GM23338 (cell line): ENCODE data around the gene MAP2K4. TPM values are rescaled to one million over a fixed set of nuclear protein-coding genes. Genes with fewer than 3 reads are reported as not detected.
A peak's percentile ranks its signal among the peaks of the same experiment; 100 is the strongest.

Experiments
- ATAC-seq: fragments of 200-7000 bp; cut with Tn5 transposase; 3 replicates; pipeline ENCODE4 v1.9.1; 2020
- DNase-seq: peaks from one replicate; pipeline ENCODE4 v3.0.0-alpha.2; 2015; ENCODE audit warnings: low spot score
- H2AFZ ChIP-seq: fragments of 200-600 bp; sonication (generic); 2 replicates; pipeline ENCODE4 v1.8.0; 2016; ENCODE audit warnings: antibody characterized with exemption, mild to moderate bottlenecking, moderate library complexity
- H3F3A ChIP-seq: fragments of 200-600 bp; sonication (generic); replicated peaks from 2 replicates; pipeline ENCODE4 v1.8.0; 2017; ENCODE audit warnings: antibody characterized with exemption, mixed run types, low read depth
- H3K27ac ChIP-seq: fragments of 200-600 bp; sonication (generic); 2 replicates; pipeline ENCODE4 v1.6.1; 2016; ENCODE audit warnings: low read depth
- H3K27me3 ChIP-seq: fragments of 200-600 bp; sonication (generic); 2 replicates; pipeline ENCODE4 v1.8.0; 2016; ENCODE audit warnings: mild to moderate bottlenecking, mixed run types, moderate library complexity; ENCODE audit not compliant: insufficient read depth
- H3K36me3 ChIP-seq: fragments of 200-600 bp; sonication (generic); 2 replicates; pipeline ENCODE4 v1.8.0; 2016; ENCODE audit warnings: mild to moderate bottlenecking; ENCODE audit not compliant: insufficient read depth
- H3K4me1 ChIP-seq: fragments of 200-600 bp; sonication (generic); 2 replicates; pipeline ENCODE4 v1.8.0; 2016; ENCODE audit warnings: mild to moderate bottlenecking, moderate library complexity; ENCODE audit not compliant: insufficient read depth
- H3K4me2 ChIP-seq: fragments of 200-600 bp; sonication (generic); 2 replicates; pipeline ENCODE4 v1.7.1; 2017; ENCODE audit warnings: mixed run types
- H3K4me3 ChIP-seq: fragments of 200-600 bp; sonication (generic); 2 replicates; pipeline ENCODE4 v1.6.1; 2016; ENCODE audit warnings: mixed run types
- H3K79me2 ChIP-seq: fragments of 200-600 bp; sonication (generic); replicated peaks from 2 replicates; pipeline ENCODE4 v1.8.0; 2017; ENCODE audit warnings: mild to moderate bottlenecking; ENCODE audit not compliant: insufficient read depth
- H3K9me2 ChIP-seq: fragments of 200-600 bp; sonication (generic); 2 replicates; pipeline ENCODE4 v1.8.0; 2017; ENCODE audit not compliant: insufficient read depth
- H4K20me1 ChIP-seq: fragments of 200-600 bp; sonication (generic); replicated peaks from 2 replicates; pipeline ENCODE4 v1.8.0; 2017; ENCODE audit warnings: mild to moderate bottlenecking; ENCODE audit not compliant: insufficient read depth
- H3K27ac Mint-ChIP-seq: 2 replicates; pipeline ENCODE4 v1.8.0; 2020; ENCODE audit warnings: inconsistent platforms, mild to moderate bottlenecking, moderate library complexity, mixed read lengths
- H3K27me3 Mint-ChIP-seq: 3 replicates; pipeline ENCODE4 v1.8.0; 2022; ENCODE audit warnings: low read depth, mild to moderate bottlenecking, moderate library complexity, mixed read lengths, inconsistent platforms; ENCODE audit not compliant: insufficient read depth, poor library complexity
- H3K36me3 Mint-ChIP-seq: 3 replicates; pipeline ENCODE4 v1.8.0; 2021; ENCODE audit warnings: low read depth, mild to moderate bottlenecking, inconsistent platforms, moderate library complexity, mixed read lengths
- H3K4me1 Mint-ChIP-seq: 3 replicates; pipeline ENCODE4 v1.8.0; 2020; ENCODE audit warnings: mild to moderate bottlenecking, inconsistent platforms, mixed read lengths
- H3K4me3 Mint-ChIP-seq: 3 replicates; pipeline ENCODE4 v1.8.0; 2021; ENCODE audit warnings: moderate library complexity, mild to moderate bottlenecking, inconsistent platforms, mixed read lengths
- H3K9me3 Mint-ChIP-seq: 3 replicates; pipeline ENCODE4 v1.8.0; 2020; ENCODE audit warnings: moderate library complexity, mild to moderate bottlenecking, inconsistent platforms, mixed read lengths
- ETS1 ChIP-seq: IDR thresholded peaks from 2 replicates; pipeline ENCODE4 v1.6.1; 2016; ENCODE audit warnings: antibody characterized with exemption
- EZH2 ChIP-seq: fragments of 200-600 bp; sonication (generic); IDR thresholded peaks from one replicate; pipeline ENCODE4 v1.8.0; 2017; ENCODE audit warnings: antibody characterized with exemption, mild to moderate bottlenecking, low read depth; ENCODE audit not compliant: unreplicated experiment
- EZH2phosphoT487 ChIP-seq: fragments of 200-600 bp; sonication (generic); IDR thresholded peaks from one replicate; pipeline ENCODE4 v1.8.1; 2018; ENCODE audit warnings: antibody characterized with exemption; ENCODE audit not compliant: unreplicated experiment
- POLR2AphosphoS5 ChIP-seq: IDR thresholded peaks from 2 replicates; pipeline ENCODE4 v1.6.1; 2016; ENCODE audit warnings: antibody characterized with exemption, low read depth
- REST ChIP-seq: IDR thresholded peaks from one replicate; pipeline ENCODE4 v1.6.1; 2018; ENCODE audit warnings: antibody characterized with exemption; ENCODE audit not compliant: unreplicated experiment
- STAT1 ChIP-seq: IDR thresholded peaks from one replicate; pipeline ENCODE4 v1.6.1; 2016; ENCODE audit warnings: antibody characterized with exemption; ENCODE audit not compliant: unreplicated experiment
- ZNF114 ChIP-seq: fragments of 250-450 bp; sonication (Bioruptor Pico); IDR thresholded peaks from 2 replicates; pipeline ENCODE4 v1.5.0; 2020; ENCODE audit warnings: mild to moderate bottlenecking, moderate library complexity
- ZNF331 ChIP-seq: fragments of 250-450 bp; sonication (Bioruptor Pico); IDR thresholded peaks from 2 replicates; pipeline ENCODE4 v1.5.0; 2020; ENCODE audit warnings: low read depth, mild to moderate bottlenecking, moderate library complexity
- polyA plus RNA-seq: library from polyadenylated mRNA; unstranded; fragments of >200 nt; fragmentation: Nextera tagmentation; extraction: Ambion mirVana; gene quantifications from 2 replicates; pipeline ENCODE4 v1.2.1, GENCODE V29; 2016
- total RNA-seq: library from RNA; depleted of rRNA; stranded (reverse); fragments of >200 nt; shearing (Covaris generic); gene quantifications from 2 replicates; pipeline ENCODE4 v1.2.3, GENCODE V29; 2014
- TF ChIP-seq, protein P1 (sequence below), 2 experiments: fragments of 200-600 bp in 1 of 2; sonication (generic) in 1 of 2; conservative IDR thresholded peaks; 2 replicates each; pipeline versions ENCODE4 v1.5.1 to v1.6.1; 2016 to 2017; ENCODE audit warnings: antibody characterized with exemption in 2 of 2, low read depth in 2 of 2, mild to moderate bottlenecking in 2 of 2, moderate library complexity in 1 of 2
- TF ChIP-seq, protein P2 (sequence below): fragments of 250-450 bp; sonication (Bioruptor Pico); IDR thresholded peaks from 2 replicates; pipeline ENCODE4 v1.5.0; 2020; ENCODE audit warnings: mild to moderate bottlenecking, moderate library complexity

Gene MAP2K4
- total and polyA plus RNA-seq, 2 experiments from 2014 or later: 25.3 to 36.4 TPM

DNA sequence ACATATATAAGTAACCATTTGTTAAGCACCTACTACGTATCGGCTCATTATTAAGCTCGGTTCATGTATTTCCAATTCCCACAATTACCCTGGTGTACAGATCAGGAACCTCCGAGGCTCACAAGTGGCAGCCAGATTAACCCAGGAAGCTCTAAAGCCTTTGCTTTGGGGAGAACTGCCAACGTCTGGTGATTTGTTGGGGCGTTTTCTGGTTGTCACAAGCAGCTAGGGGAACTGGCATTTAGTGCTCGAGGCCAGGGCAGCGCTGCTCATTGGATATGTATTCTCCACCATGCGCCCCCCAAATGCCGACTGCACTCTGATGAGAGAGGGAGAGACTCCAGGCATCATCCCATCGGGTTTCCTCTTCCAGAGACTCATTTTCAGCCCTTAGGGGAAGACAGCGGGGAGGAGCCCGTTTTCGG is 23.9 kb upstream of the MAP2K4 start:
- H3K79me2 ChIP-seq: peaks cover 8% of the 10 kb centered on the region; the same call in 1 of the 2 replicates
- H3K4me3 Mint-ChIP-seq: peak overlapping the region; percentile 88
- peak overlapping the region; percentile 86 for H3K4me2 ChIP-seq
- H3K27me3 ChIP-seq: no peaks in the 10 kb centered on the region
- 0 out of 2 replicates have a peak, but pooled peaks cover 2% of the 10 kb centered on the region for H3K9me2 ChIP-seq
- peaks cover 20% of the 10 kb centered on the region for H3K4me1 Mint-ChIP-seq
- peaks cover 6% of the 10 kb centered on the region for H3K27me3 Mint-ChIP-seq
- H3K36me3 Mint-ChIP-seq: peaks cover 16% of the 10 kb centered on the region
- H3K27ac Mint-ChIP-seq: peak overlapping the region; percentile 90
- TF ChIP-seq, protein P1, sequence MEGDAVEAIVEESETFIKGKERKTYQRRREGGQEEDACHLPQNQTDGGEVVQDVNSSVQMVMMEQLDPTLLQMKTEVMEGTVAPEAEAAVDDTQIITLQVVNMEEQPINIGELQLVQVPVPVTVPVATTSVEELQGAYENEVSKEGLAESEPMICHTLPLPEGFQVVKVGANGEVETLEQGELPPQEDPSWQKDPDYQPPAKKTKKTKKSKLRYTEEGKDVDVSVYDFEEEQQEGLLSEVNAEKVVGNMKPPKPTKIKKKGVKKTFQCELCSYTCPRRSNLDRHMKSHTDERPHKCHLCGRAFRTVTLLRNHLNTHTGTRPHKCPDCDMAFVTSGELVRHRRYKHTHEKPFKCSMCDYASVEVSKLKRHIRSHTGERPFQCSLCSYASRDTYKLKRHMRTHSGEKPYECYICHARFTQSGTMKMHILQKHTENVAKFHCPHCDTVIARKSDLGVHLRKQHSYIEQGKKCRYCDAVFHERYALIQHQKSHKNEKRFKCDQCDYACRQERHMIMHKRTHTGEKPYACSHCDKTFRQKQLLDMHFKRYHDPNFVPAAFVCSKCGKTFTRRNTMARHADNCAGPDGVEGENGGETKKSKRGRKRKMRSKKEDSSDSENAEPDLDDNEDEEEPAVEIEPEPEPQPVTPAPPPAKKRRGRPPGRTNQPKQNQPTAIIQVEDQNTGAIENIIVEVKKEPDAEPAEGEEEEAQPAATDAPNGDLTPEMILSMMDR (conservative IDR thresholded peaks at IDR 0.05; ENCODE audit: low read depth in 2 of 2): no peak
- no peak for TF ChIP-seq EZH2
- TF ChIP-seq POLR2AphosphoS5: no peak
- TF ChIP-seq, protein P2, sequence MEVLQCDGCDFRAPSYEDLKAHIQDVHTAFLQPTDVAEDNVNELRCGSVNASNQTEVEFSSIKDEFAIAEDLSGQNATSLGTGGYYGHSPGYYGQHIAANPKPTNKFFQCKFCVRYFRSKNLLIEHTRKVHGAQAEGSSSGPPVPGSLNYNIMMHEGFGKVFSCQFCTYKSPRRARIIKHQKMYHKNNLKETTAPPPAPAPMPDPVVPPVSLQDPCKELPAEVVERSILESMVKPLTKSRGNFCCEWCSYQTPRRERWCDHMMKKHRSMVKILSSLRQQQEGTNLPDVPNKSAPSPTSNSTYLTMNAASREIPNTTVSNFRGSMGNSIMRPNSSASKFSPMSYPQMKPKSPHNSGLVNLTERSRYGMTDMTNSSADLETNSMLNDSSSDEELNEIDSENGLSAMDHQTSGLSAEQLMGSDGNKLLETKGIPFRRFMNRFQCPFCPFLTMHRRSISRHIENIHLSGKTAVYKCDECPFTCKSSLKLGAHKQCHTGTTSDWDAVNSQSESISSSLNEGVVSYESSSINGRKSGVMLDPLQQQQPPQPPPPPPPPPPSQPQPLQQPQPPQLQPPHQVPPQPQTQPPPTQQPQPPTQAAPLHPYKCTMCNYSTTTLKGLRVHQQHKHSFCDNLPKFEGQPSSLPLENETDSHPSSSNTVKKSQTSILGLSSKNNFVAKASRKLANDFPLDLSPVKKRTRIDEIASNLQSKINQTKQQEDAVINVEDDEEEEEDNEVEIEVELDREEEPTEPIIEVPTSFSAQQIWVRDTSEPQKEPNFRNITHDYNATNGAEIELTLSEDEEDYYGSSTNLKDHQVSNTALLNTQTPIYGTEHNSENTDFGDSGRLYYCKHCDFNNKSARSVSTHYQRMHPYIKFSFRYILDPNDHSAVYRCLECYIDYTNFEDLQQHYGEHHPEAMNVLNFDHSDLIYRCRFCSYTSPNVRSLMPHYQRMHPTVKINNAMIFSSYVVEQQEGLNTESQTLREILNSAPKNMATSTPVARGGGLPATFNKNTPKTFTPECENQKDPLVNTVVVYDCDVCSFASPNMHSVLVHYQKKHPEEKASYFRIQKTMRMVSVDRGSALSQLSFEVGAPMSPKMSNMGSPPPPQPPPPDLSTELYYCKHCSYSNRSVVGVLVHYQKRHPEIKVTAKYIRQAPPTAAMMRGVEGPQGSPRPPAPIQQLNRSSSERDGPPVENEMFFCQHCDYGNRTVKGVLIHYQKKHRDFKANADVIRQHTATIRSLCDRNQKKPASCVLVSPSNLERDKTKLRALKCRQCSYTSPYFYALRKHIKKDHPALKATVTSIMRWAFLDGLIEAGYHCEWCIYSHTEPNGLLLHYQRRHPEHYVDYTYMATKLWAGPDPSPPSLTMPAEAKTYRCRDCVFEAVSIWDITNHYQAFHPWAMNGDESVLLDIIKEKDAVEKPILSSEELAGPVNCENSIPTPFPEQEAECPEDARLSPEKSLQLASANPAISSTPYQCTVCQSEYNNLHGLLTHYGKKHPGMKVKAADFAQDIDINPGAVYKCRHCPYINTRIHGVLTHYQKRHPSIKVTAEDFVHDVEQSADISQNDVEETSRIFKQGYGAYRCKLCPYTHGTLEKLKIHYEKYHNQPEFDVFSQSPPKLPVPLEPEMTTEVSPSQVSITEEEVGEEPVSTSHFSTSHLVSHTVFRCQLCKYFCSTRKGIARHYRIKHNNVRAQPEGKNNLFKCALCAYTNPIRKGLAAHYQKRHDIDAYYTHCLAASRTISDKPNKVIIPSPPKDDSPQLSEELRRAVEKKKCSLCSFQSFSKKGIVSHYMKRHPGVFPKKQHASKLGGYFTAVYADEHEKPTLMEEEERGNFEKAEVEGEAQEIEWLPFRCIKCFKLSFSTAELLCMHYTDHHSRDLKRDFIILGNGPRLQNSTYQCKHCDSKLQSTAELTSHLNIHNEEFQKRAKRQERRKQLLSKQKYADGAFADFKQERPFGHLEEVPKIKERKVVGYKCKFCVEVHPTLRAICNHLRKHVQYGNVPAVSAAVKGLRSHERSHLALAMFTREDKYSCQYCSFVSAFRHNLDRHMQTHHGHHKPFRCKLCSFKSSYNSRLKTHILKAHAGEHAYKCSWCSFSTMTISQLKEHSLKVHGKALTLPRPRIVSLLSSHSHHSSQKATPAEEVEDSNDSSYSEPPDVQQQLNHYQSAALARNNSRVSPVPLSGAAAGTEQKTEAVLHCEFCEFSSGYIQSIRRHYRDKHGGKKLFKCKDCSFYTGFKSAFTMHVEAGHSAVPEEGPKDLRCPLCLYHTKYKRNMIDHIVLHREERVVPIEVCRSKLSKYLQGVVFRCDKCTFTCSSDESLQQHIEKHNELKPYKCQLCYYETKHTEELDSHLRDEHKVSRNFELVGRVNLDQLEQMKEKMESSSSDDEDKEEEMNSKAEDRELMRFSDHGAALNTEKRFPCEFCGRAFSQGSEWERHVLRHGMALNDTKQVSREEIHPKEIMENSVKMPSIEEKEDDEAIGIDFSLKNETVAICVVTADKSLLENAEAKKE (CRISPR knock-in tag): no peak
- TF ChIP-seq ZNF331 (CRISPR knock-in tag): no peak
- no peak for TF ChIP-seq EZH2phosphoT487
- no peak for TF ChIP-seq REST
- no peak for TF ChIP-seq ETS1
- no peak for TF ChIP-seq ZNF114 (CRISPR knock-in tag)
- no peak for TF ChIP-seq STAT1
- ATAC-seq (no peak), DNase-seq (peak; percentile 70)
- peak overlapping the region; percentile 65 for H3K4me3 ChIP-seq
- no peaks in the 10 kb centered on the region; the same call in 1 of the 3 replicates for H3K9me3 Mint-ChIP-seq
- H3K4me1 ChIP-seq: peaks cover 18% of the 10 kb centered on the region
- peak overlapping the region; percentile 80; the same call in 1 of the 2 replicates for H2AFZ ChIP-seq
- H4K20me1 ChIP-seq: no peaks in the 10 kb centered on the region
- no peaks in the 10 kb centered on the region for H3K36me3 ChIP-seq
- peak overlapping the region; percentile 88 for H3K27ac ChIP-seq
- peaks cover 5% of the 10 kb centered on the region; the same call in 1 of the 2 replicates for H3F3A ChIP-seq
